ENCODE results near the gene PCNT. TPM values are rescaled to one million over a fixed set of nuclear protein-coding genes. Genes with fewer than 3 reads are reported as not detected.
A peak's percentile ranks its signal among the peaks of the same experiment; 100 is the strongest.

The PCNT gene
- total and polyA plus RNA-seq, 2 of the 4 experiments (the other 2 are of a cell fraction) = 10.0 to 19.4 TPM

- Histone ChIP-seq H3K36me3 (ENCODE audit: control insufficient read depth, insufficient read depth, low read length) (peaks cover 58% of the 10 kb centered on the region), H2BK20ac (ENCODE audit: low read depth, low read length) (no peak overlapping the region), H4K91ac (ENCODE audit: insufficient read depth, low read depth, low read length) (no peak overlapping the region), H3K9me3 (ENCODE audit: control insufficient read depth, insufficient read depth, low read length) (no peaks in the 10 kb centered on the region), H3K18ac (ENCODE audit: low read depth, low read length) (no peak overlapping the region), H2BK120ac (ENCODE audit: low read depth, low read length) (no peak overlapping the region), H3K9ac (ENCODE audit: low read depth, low read length) (no peak overlapping the region), H2AK5ac (ENCODE audit: low read depth, low read length) (no peak overlapping the region), H4K8ac (ENCODE audit: low read depth in 2 of 2, low read length in 2 of 2) (no peak overlapping the region), H3K9me1 (ENCODE audit: insufficient read depth, low read length) (no peaks in the 10 kb centered on the region), H3K14ac (replicated peaks; ENCODE audit: low read depth, low read length) (no peak overlapping the region), H3K27me3 (ENCODE audit: control insufficient read depth, insufficient read depth, low read length) (no peaks in the 10 kb centered on the region), H4K20me1 (ENCODE audit: insufficient read depth, low read length) (no peaks in the 10 kb centered on the region), H3K4me2 (ENCODE audit: low read depth, low read length) (no peak overlapping the region), H2AK9ac (replicated peaks; ENCODE audit: low read depth, low read length, poor library complexity) (peak overlapping the region; percentile 45), H3K79me1 (ENCODE audit: low read depth in 1 of 2, low read length in 2 of 2) (peaks cover 0 to 8% of the 10 kb centered on the region in 2 experiments; a peak in 2 of 4 replicates), H3K4me3 (ENCODE audit: insufficient read depth, low read depth, low read length) (no peak overlapping the region), H3K56ac (ENCODE audit: extremely low read depth, insufficient read depth, low read length) (no peak overlapping the region), H3K23ac (ENCODE audit: low read depth, low read length) (no peak overlapping the region), H3K4ac (ENCODE audit: low read depth, low read length) (no peak overlapping the region), H3K4me1 (ENCODE audit: control insufficient read depth, insufficient read depth, low read length) (no peaks in the 10 kb centered on the region), H2BK5ac (ENCODE audit: low read depth, low read length, poor library complexity, severe bottlenecking) (no peak overlapping the region), H4K5ac (ENCODE audit: low read depth, low read length) (no peak overlapping the region), H3K27ac (ENCODE audit: insufficient read depth, low read length) (no peak overlapping the region), H2AFZ (replicated peaks; ENCODE audit: low read length, poor library complexity) (no peak overlapping the region), H2BK15ac (ENCODE audit: low read depth, low read length) (no peak overlapping the region)
- ChIA-PET POLR2A (ENCODE audit: unreplicated experiment) (no interaction called here), CTCF (no interaction called here)
- dilution Hi-C loops (cut with HindIII; ENCODE audit: low sequenced_read_pairs, unreplicated experiment) = no loop called here
- BruUV-seq (replicated peaks) = no TSS peak
- TF ChIP-seq MAZ (IDR thresholded peaks at IDR 0.05; ENCODE audit: borderline replicate concordance, low read depth, low read length) (no peak), FOS (IDR thresholded peaks at IDR 0.05; ENCODE audit: low read depth, low read length) (no peak), CEBPB (IDR thresholded peaks at IDR 0.05; ENCODE audit: low read depth, low read length) (no peak), BHLHE40 (IDR thresholded peaks at IDR 0.05; ENCODE audit: low read depth, low read length) (no peak), NFE2L2 (IDR thresholded peaks at IDR 0.05; ENCODE audit: low read depth, low read length) (no peak), SMC3 (IDR thresholded peaks at IDR 0.05; ENCODE audit: low read depth, low read length) (no peak), MAFK (IDR thresholded peaks at IDR 0.05; ENCODE audit: low read depth, low read length) (no peak), RFX5 (IDR thresholded peaks at IDR 0.05; ENCODE audit: low read depth, low read length) (no peak), POLR2A (IDR thresholded peaks at IDR 0.05; ENCODE audit: low read depth, low read length) (no peak), RAD21 (IDR thresholded peaks at IDR 0.05; ENCODE audit: low read length) (no peak), CHD1 (IDR thresholded peaks at IDR 0.05; ENCODE audit: low read depth, low read length) (no peak), RCOR1 (IDR thresholded peaks at IDR 0.05; ENCODE audit: insufficient replicate concordance, low read length) (no peak), MXI1 (IDR thresholded peaks at IDR 0.05; ENCODE audit: borderline replicate concordance, low read depth, low read length) (no peak), ELK1 (IDR thresholded peaks at IDR 0.05; ENCODE audit: borderline replicate concordance, low read depth, low read length) (no peak)
- TF ChIP-seq, protein P1, sequence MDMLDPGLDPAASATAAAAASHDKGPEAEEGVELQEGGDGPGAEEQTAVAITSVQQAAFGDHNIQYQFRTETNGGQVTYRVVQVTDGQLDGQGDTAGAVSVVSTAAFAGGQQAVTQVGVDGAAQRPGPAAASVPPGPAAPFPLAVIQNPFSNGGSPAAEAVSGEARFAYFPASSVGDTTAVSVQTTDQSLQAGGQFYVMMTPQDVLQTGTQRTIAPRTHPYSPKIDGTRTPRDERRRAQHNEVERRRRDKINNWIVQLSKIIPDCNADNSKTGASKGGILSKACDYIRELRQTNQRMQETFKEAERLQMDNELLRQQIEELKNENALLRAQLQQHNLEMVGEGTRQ (IDR thresholded peaks at IDR 0.05; ENCODE audit: low read depth, low read length) = no peak
- TF ChIP-seq, protein P2, sequence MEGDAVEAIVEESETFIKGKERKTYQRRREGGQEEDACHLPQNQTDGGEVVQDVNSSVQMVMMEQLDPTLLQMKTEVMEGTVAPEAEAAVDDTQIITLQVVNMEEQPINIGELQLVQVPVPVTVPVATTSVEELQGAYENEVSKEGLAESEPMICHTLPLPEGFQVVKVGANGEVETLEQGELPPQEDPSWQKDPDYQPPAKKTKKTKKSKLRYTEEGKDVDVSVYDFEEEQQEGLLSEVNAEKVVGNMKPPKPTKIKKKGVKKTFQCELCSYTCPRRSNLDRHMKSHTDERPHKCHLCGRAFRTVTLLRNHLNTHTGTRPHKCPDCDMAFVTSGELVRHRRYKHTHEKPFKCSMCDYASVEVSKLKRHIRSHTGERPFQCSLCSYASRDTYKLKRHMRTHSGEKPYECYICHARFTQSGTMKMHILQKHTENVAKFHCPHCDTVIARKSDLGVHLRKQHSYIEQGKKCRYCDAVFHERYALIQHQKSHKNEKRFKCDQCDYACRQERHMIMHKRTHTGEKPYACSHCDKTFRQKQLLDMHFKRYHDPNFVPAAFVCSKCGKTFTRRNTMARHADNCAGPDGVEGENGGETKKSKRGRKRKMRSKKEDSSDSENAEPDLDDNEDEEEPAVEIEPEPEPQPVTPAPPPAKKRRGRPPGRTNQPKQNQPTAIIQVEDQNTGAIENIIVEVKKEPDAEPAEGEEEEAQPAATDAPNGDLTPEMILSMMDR (conservative IDR thresholded peaks at IDR 0.05; ENCODE audit: low read depth, low read length) = no peak
- intact Hi-C loops (cut with micrococcal nuclease) = no loop called here
- ATAC-seq (ENCODE audit: low read depth) = no peak
- in situ Hi-C loops (cut with MboI; ENCODE audit: low sequenced_read_pairs) = no loop called here
- no peak for DNase-seq
- WGBS, 2 experiments (ENCODE audit: extremely low coverage in 2 of 2, insufficient read length in 1 of 2) = 96% methylated on average over 24 of the region's 29 CpGs; no CpG with 5 or more reads in 1 of the 2 experiments
These were observed 111.9 kb downstream of the PCNT start for GRCh38 chr21:46435786-46436227.
